ENCODE results near the gene FRMD3. TPM values are rescaled to one million over a fixed set of nuclear protein-coding genes. Genes with fewer than 3 reads are reported as not detected.

FRMD3 gene
- total RNA-seq, 1 experiment from 2014 or later, result 14.5 TPM

DNA sequence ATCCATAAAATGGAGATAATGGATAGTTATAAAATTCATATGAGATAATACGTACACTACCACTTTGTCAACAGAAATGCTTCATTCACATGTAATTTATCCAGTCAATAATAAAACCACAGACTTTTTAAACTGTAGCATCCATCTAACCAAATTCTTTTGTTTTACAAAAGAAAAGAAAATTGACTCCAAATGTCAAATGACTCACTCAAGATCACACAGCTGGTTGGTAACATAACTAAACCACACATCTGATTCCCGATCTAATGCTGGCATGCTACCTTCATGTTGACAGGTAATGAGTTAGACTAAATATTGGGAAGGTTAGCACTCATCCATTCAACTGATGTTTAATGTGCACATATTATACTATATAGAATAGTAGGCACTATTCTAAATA lies 4.9 kb downstream of the FRMD3 start:
- H3K4me1 ChIP-seq (ENCODE audit: control insufficient read depth, insufficient read depth, low read length), result peaks cover 11% of the 10 kb centered on the region
- TF ChIP-seq, protein P1, sequence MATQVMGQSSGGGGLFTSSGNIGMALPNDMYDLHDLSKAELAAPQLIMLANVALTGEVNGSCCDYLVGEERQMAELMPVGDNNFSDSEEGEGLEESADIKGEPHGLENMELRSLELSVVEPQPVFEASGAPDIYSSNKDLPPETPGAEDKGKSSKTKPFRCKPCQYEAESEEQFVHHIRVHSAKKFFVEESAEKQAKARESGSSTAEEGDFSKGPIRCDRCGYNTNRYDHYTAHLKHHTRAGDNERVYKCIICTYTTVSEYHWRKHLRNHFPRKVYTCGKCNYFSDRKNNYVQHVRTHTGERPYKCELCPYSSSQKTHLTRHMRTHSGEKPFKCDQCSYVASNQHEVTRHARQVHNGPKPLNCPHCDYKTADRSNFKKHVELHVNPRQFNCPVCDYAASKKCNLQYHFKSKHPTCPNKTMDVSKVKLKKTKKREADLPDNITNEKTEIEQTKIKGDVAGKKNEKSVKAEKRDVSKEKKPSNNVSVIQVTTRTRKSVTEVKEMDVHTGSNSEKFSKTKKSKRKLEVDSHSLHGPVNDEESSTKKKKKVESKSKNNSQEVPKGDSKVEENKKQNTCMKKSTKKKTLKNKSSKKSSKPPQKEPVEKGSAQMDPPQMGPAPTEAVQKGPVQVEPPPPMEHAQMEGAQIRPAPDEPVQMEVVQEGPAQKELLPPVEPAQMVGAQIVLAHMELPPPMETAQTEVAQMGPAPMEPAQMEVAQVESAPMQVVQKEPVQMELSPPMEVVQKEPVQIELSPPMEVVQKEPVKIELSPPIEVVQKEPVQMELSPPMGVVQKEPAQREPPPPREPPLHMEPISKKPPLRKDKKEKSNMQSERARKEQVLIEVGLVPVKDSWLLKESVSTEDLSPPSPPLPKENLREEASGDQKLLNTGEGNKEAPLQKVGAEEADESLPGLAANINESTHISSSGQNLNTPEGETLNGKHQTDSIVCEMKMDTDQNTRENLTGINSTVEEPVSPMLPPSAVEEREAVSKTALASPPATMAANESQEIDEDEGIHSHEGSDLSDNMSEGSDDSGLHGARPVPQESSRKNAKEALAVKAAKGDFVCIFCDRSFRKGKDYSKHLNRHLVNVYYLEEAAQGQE (IDR thresholded peaks at IDR 0.05; ENCODE audit: insufficient read depth in 1 of 2, low read depth in 2 of 2, low read length in 1 of 2), result no peak
- TF ChIP-seq TCF7L2 (IDR thresholded peaks at IDR 0.05; ENCODE audit: low read depth, low read length) (no peak), SIN3A (IDR thresholded peaks at IDR 0.05; ENCODE audit: borderline replicate concordance, insufficient read depth, low read depth, low read length) (no peak), POLR2AphosphoS5 (IDR thresholded peaks at IDR 0.05; ENCODE audit: low read depth, low read length) (no peak)
- TF ChIP-seq, protein P2, sequence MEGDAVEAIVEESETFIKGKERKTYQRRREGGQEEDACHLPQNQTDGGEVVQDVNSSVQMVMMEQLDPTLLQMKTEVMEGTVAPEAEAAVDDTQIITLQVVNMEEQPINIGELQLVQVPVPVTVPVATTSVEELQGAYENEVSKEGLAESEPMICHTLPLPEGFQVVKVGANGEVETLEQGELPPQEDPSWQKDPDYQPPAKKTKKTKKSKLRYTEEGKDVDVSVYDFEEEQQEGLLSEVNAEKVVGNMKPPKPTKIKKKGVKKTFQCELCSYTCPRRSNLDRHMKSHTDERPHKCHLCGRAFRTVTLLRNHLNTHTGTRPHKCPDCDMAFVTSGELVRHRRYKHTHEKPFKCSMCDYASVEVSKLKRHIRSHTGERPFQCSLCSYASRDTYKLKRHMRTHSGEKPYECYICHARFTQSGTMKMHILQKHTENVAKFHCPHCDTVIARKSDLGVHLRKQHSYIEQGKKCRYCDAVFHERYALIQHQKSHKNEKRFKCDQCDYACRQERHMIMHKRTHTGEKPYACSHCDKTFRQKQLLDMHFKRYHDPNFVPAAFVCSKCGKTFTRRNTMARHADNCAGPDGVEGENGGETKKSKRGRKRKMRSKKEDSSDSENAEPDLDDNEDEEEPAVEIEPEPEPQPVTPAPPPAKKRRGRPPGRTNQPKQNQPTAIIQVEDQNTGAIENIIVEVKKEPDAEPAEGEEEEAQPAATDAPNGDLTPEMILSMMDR (IDR thresholded peaks at IDR 0.05), result no peak
- DNase-seq (ENCODE audit: low read depth, low spot score) (no peak), ATAC-seq (no peak)
- in situ Hi-C loops (cut with HindIII; ENCODE audit: low pct_unique_long_range_greater_than_20kb, low sequenced_read_pairs) (no loop called here), intact Hi-C loops (cut with micrococcal nuclease; ENCODE audit: unreplicated experiment) (no loop called here)
- no peak overlapping the region for H3K27ac ChIP-seq (ENCODE audit: low read length)
- no peaks in the 10 kb centered on the region for H3K27me3 ChIP-seq (ENCODE audit: control insufficient read depth, insufficient read depth, low read length)
- no TSS peak for BruUV-seq (replicated peaks)
- H3K36me3 ChIP-seq (ENCODE audit: control insufficient read depth, insufficient read depth, low read length), result no peaks in the 10 kb centered on the region
- POLR2A ChIA-PET, result no interaction called here
- CTCF ChIA-PET, result no interaction called here
- H3K9me3 ChIP-seq (ENCODE audit: control insufficient read depth, insufficient read depth, low read depth, low read length), result no peaks in the 10 kb centered on the region
- no peak overlapping the region for H3K4me3 ChIP-seq (ENCODE audit: low read depth in 2 of 2, low read length in 2 of 2)

DNA sequence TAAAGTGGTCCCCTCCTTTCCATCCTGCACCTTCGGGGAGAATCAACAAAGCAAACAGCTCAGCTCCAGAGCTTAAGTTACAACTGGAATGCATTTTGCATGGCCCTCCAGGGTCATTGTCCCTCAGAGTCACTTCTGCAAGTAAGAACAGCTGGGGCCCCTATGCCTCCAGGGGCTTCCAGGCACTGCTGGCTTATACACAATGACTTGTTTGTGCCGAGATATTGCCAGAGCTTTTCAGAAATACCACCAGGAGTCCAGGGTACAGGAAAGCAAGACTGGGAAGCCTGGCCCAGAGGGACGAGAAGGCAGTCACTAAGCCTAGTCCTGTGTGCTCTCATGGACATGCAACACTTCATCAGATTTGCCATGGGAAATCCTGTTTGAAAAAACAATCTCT lies 11.3 kb downstream of the FRMD3 start:
- ChIA-PET CTCF (no interaction called here), POLR2A (no interaction called here)
- intact Hi-C loops (cut with micrococcal nuclease; ENCODE audit: unreplicated experiment) (loop anchor here (5.0 kb wide), 1 partner anchor 95 kb away; no protein-coding TSS in a partner anchor), in situ Hi-C loops (cut with HindIII; ENCODE audit: low pct_unique_long_range_greater_than_20kb, low sequenced_read_pairs) (no loop called here)
- peak overlapping the region; percentile 77 for H3K27ac ChIP-seq (ENCODE audit: low read length)
- DNase-seq (ENCODE audit: low read depth, low spot score) (no peak), ATAC-seq (peak; percentile 80)
- no peak overlapping the region for H3K4me3 ChIP-seq (ENCODE audit: low read depth in 2 of 2, low read length in 2 of 2)
- TF ChIP-seq, protein P2 (IDR thresholded peaks at IDR 0.05), result no peak
- TF ChIP-seq POLR2AphosphoS5 (IDR thresholded peaks at IDR 0.05; ENCODE audit: low read depth, low read length) (no peak), TCF7L2 (IDR thresholded peaks at IDR 0.05; ENCODE audit: low read depth, low read length) (no peak), SIN3A (IDR thresholded peaks at IDR 0.05; ENCODE audit: borderline replicate concordance, insufficient read depth, low read depth, low read length) (no peak)
- TF ChIP-seq, protein P1 (IDR thresholded peaks at IDR 0.05; ENCODE audit: insufficient read depth in 1 of 2, low read depth in 2 of 2, low read length in 1 of 2), result no peak
- H3K4me1 ChIP-seq (ENCODE audit: control insufficient read depth, insufficient read depth, low read length), result peaks cover 33% of the 10 kb centered on the region
- H3K36me3 ChIP-seq (ENCODE audit: control insufficient read depth, insufficient read depth, low read length), result no peaks in the 10 kb centered on the region
- H3K27me3 ChIP-seq (ENCODE audit: control insufficient read depth, insufficient read depth, low read length), result no peaks in the 10 kb centered on the region
- H3K9me3 ChIP-seq (ENCODE audit: control insufficient read depth, insufficient read depth, low read depth, low read length), result no peaks in the 10 kb centered on the region
- no TSS peak for BruUV-seq (replicated peaks)

All from Panc1 (cell line).